NCI-H748 (cell line): ENCODE measurements around the gene NUP62.

ENCODE experiments used
- DNase-seq: peaks from one replicate; lab custom pipeline; 2025; ENCODE audit not compliant: unreplicated experiment; lab: John Stamatoyannopoulos, UW

Gene NUP62

GRCh38 chr19:49869484-49870308, 59.6 kb downstream of the NUP62 start:
- DNase-seq, result peak; percentile 100

- peak; percentile 94 for DNase-seq
Observed at GRCh38 chr19:49869009-49869483, 60.3 kb downstream of the NUP62 start.

GRCh38 chr19:49866933-49867782, 62.1 kb downstream of the NUP62 start, which contains the start of gene PNKP:
TSS of gene PNKP (minus strand) at chr19:49867576. CDS start at chr19:49867204, 372 bp downstream.
- DNase-seq, result peak; percentile 97

- DNase-seq, result no peak
Observed at GRCh38 chr19:49864890-49865289, 64.4 kb downstream of the NUP62 start.

GRCh38 chr19:49863935-49864320, 65.4 kb downstream of the NUP62 start:
- DNase-seq, result no peak

- no peak for DNase-seq
Observed at GRCh38 chr19:49863254-49863934, 65.9 kb downstream of the NUP62 start.

- DNase-seq, result no peak
Observed at GRCh38 chr19:49862391-49863253, 66.7 kb downstream of the NUP62 start.

GRCh38 chr19:49861541-49862378, 67.5 kb downstream of the NUP62 start:
- no peak for DNase-seq

- peak; percentile 45 for DNase-seq
Observed at GRCh38 chr19:49861107-49861506, 68.2 kb downstream of the NUP62 start.

- DNase-seq, result no peak
Observed at GRCh38 chr19:49860336-49861102, 68.8 kb downstream of the NUP62 start.

- no peak for DNase-seq
Observed at GRCh38 chr19:49859682-49860335, 69.5 kb downstream of the NUP62 start.

GRCh38 chr19:49858088-49858985, 71.0 kb downstream of the NUP62 start:
- no peak for DNase-seq

GRCh38 chr19:49857838-49858087, 71.5 kb downstream of the NUP62 start:
- DNase-seq, result no peak

- no peak for DNase-seq
Observed at GRCh38 chr19:49857061-49857837, 72.1 kb downstream of the NUP62 start.
